ENCODE results near the gene SYT7. TPM values are rescaled to one million over a fixed set of nuclear protein-coding genes. Genes with fewer than 3 reads are reported as not detected.

Gene SYT7
- total RNA-seq, 1 donor: 3.6 TPM

GRCh38 chr11:61516675-61517572, 64.0 kb downstream of the SYT7 start:
- Histone ChIP-seq H3K9me3 (ENCODE audit: low read depth, low read length) (no peaks in the 10 kb centered on the region), H2AFZ (ENCODE audit: low read length) (peak overlapping the region; percentile 44), H3K27ac (ENCODE audit: low read depth, low read length) (no peak overlapping the region), H3K27me3 (ENCODE audit: insufficient read depth, low read length) (no peaks in the 10 kb centered on the region), H3K4me2 (ENCODE audit: insufficient read depth, low read length) (peak overlapping the region; percentile 73), H3K4me1 (ENCODE audit: insufficient read depth, low read length) (peaks cover 5% of the 10 kb centered on the region), H3K79me2 (ENCODE audit: insufficient read depth, low read length) (no peaks in the 10 kb centered on the region), H3K36me3 (ENCODE audit: insufficient read depth, low read length) (no peaks in the 10 kb centered on the region), H3K4me3 (ENCODE audit: insufficient read depth, low read length) (peak overlapping the region; percentile 38), H4K20me1 (ENCODE audit: insufficient read depth, low read length) (no peaks in the 10 kb centered on the region)
- TF ChIP-seq, protein P1, sequence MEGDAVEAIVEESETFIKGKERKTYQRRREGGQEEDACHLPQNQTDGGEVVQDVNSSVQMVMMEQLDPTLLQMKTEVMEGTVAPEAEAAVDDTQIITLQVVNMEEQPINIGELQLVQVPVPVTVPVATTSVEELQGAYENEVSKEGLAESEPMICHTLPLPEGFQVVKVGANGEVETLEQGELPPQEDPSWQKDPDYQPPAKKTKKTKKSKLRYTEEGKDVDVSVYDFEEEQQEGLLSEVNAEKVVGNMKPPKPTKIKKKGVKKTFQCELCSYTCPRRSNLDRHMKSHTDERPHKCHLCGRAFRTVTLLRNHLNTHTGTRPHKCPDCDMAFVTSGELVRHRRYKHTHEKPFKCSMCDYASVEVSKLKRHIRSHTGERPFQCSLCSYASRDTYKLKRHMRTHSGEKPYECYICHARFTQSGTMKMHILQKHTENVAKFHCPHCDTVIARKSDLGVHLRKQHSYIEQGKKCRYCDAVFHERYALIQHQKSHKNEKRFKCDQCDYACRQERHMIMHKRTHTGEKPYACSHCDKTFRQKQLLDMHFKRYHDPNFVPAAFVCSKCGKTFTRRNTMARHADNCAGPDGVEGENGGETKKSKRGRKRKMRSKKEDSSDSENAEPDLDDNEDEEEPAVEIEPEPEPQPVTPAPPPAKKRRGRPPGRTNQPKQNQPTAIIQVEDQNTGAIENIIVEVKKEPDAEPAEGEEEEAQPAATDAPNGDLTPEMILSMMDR (IDR thresholded peaks at IDR 0.05; ENCODE audit: extremely low read depth, low read depth, low read length): peak; percentile 96
- DNase-seq (ENCODE audit: insufficient read length, low spot score, missing footprints): peak; percentile 98

GRCh38 chr11:61516191-61516590, 64.7 kb downstream of the SYT7 start:
- H3K4me3 ChIP-seq (ENCODE audit: insufficient read depth, low read length): peak overlapping the region; percentile 38
- peak overlapping the region; percentile 73 for H3K4me2 ChIP-seq (ENCODE audit: insufficient read depth, low read length)
- no peaks in the 10 kb centered on the region for H3K27me3 ChIP-seq (ENCODE audit: insufficient read depth, low read length)

DNA sequence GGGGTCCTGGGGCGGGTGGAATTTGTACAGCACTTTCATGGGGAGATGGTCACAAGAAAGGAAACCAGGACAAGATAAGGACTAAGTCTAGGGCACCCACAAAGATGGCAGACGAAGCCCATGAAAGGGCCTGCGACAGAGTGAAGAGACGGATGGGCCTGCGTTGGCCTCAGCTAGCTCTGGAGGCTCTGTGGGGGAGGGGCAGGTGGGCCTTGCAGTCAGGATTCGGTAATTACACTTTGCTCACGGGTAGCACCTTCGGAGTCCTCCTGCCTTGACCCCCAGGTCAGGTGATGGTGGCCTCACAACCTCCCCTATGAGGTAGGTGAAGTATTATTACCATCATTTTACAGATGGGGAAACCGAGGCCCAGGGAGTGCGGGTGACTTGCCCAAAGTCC, 65.2 kb downstream of the SYT7 start:
- H2AFZ ChIP-seq (ENCODE audit: low read length): no peak overlapping the region
- H3K4me1 ChIP-seq (ENCODE audit: insufficient read depth, low read length): peaks cover 5% of the 10 kb centered on the region
- H3K36me3 ChIP-seq (ENCODE audit: insufficient read depth, low read length): no peaks in the 10 kb centered on the region
- H3K27me3 ChIP-seq (ENCODE audit: insufficient read depth, low read length): peaks cover 2% of the 10 kb centered on the region
- no peaks in the 10 kb centered on the region for H3K9me3 ChIP-seq (ENCODE audit: low read depth, low read length)
- H4K20me1 ChIP-seq (ENCODE audit: insufficient read depth, low read length): no peaks in the 10 kb centered on the region
- TF ChIP-seq, protein P1 (IDR thresholded peaks at IDR 0.05; ENCODE audit: extremely low read depth, low read depth, low read length): no peak
- no peak for DNase-seq (ENCODE audit: insufficient read length, low spot score, missing footprints)
- H3K79me2 ChIP-seq (ENCODE audit: insufficient read depth, low read length): no peaks in the 10 kb centered on the region
- H3K27ac ChIP-seq (ENCODE audit: low read depth, low read length): no peak overlapping the region
- H3K4me2 ChIP-seq (ENCODE audit: insufficient read depth, low read length): no peak overlapping the region
- H3K4me3 ChIP-seq (ENCODE audit: insufficient read depth, low read length): no peak overlapping the region

More at GRCh38 chr11:61516191-61516590, 64.7 kb downstream of the SYT7 start:
- TF ChIP-seq, protein P1 (IDR thresholded peaks at IDR 0.05; ENCODE audit: extremely low read depth, low read depth, low read length): no peak
- Histone ChIP-seq H4K20me1 (ENCODE audit: insufficient read depth, low read length) (no peaks in the 10 kb centered on the region), H3K79me2 (ENCODE audit: insufficient read depth, low read length) (no peaks in the 10 kb centered on the region), H3K27ac (ENCODE audit: low read depth, low read length) (no peak overlapping the region), H3K4me1 (ENCODE audit: insufficient read depth, low read length) (peaks cover 5% of the 10 kb centered on the region), H2AFZ (ENCODE audit: low read length) (no peak overlapping the region), H3K9me3 (ENCODE audit: low read depth, low read length) (no peaks in the 10 kb centered on the region), H3K36me3 (ENCODE audit: insufficient read depth, low read length) (no peaks in the 10 kb centered on the region)
- DNase-seq (ENCODE audit: insufficient read length, low spot score, missing footprints): no peak
